IMR-90 (cell line): Measurements from ENCODE around the gene STPG1. TPM values are rescaled to one million over a fixed set of nuclear protein-coding genes. Genes with fewer than 3 reads are reported as not detected.
A peak's percentile ranks its signal among the peaks of the same experiment; 100 is the strongest.

ENCODE experiments used
- ATAC-seq: fragments of 200-7000 bp; cut with Tn5 transposase; 2 replicates; pipeline ENCODE4 v1.9.1; 2020; ENCODE audit warnings: low read depth, mild to moderate bottlenecking, moderate library complexity
- BruUV-seq: library from RNA; stranded (reverse); fragments of 400-500 nt; replicated peaks from 2 replicates; lab custom pipeline; 2021; lab: Mats Ljungman, UMichigan
- CTCF ChIA-PET: fragments of 300-600 bp; formaldehyde crosslinking; extraction: SDS; loops from one replicate; lab custom pipeline; 2021; ENCODE audit warnings: antibody characterized with exemption; lab: Yijun Ruan, JAX
- POLR2A ChIA-PET: fragments of 300-600 bp; sonication (Branson Sonifier 250); formaldehyde crosslinking; loops from one replicate; lab custom pipeline; 2022; ENCODE audit warnings: antibody characterized with exemption; ENCODE audit not compliant: unreplicated experiment; lab: Charles Lee
- DNase-seq: peaks from one replicate; pipeline ENCODE4 v3.0.0; 2013
- H2AFZ ChIP-seq: replicated peaks from 2 replicates; pipeline ENCODE3; 2013; ENCODE audit warnings: low read length, mild to moderate bottlenecking; ENCODE audit not compliant: poor library complexity
- H2AK5ac ChIP-seq: 2 replicates; pipeline ENCODE4 v1.6.1; 2013; ENCODE audit warnings: low read depth, low read length, inconsistent platforms
- H2AK9ac ChIP-seq: replicated peaks from 2 replicates; pipeline ENCODE3; 2013; ENCODE audit warnings: mild to moderate bottlenecking, low read depth, low read length, moderate library complexity; ENCODE audit not compliant: poor library complexity
- H2BK120ac ChIP-seq: 2 replicates; pipeline ENCODE4 v1.6.1; 2013; ENCODE audit warnings: low read depth, low read length, inconsistent platforms
- H2BK15ac ChIP-seq: 3 replicates; pipeline ENCODE4 v1.6.1; 2013; ENCODE audit warnings: low read depth, low read length, inconsistent platforms
- H2BK20ac ChIP-seq: 2 replicates; pipeline ENCODE4 v1.6.1; 2013; ENCODE audit warnings: low read depth, mild to moderate bottlenecking, inconsistent platforms, low read length, moderate library complexity
- H2BK5ac ChIP-seq: 2 replicates; pipeline ENCODE4 v1.6.1; 2013; ENCODE audit warnings: mild to moderate bottlenecking, low read depth, low read length, inconsistent platforms; ENCODE audit not compliant: poor library complexity, severe bottlenecking
- H3K14ac ChIP-seq: replicated peaks from 2 replicates; pipeline ENCODE4 v1.6.1; 2013; ENCODE audit warnings: low read depth, low read length, inconsistent platforms
- H3K18ac ChIP-seq: 2 replicates; pipeline ENCODE4 v1.6.1; 2013; ENCODE audit warnings: low read depth, low read length, control low read depth
- H3K23ac ChIP-seq: 2 replicates; pipeline ENCODE4 v1.6.1; 2013; ENCODE audit warnings: low read depth, low read length, inconsistent platforms
- H3K27ac ChIP-seq: 2 replicates; pipeline ENCODE4 v1.5.1; 2013; ENCODE audit warnings: mild to moderate bottlenecking, control low read depth, low read length; ENCODE audit not compliant: insufficient read depth
- H3K27me3 ChIP-seq: 2 replicates; pipeline ENCODE4 v1.6.1; 2013; ENCODE audit warnings: low read length; ENCODE audit not compliant: control insufficient read depth, insufficient read depth
- H3K36me3 ChIP-seq: 2 replicates; pipeline ENCODE4 v1.6.1; 2013; ENCODE audit warnings: low read length, mixed read lengths; ENCODE audit not compliant: control insufficient read depth, insufficient read depth
- H3K4ac ChIP-seq: 2 replicates; pipeline ENCODE4 v1.6.1; 2013; ENCODE audit warnings: low read depth, low read length, inconsistent platforms
- H3K4me1 ChIP-seq: 2 replicates; pipeline ENCODE4 v1.6.1; 2013; ENCODE audit warnings: low read length, mixed read lengths; ENCODE audit not compliant: control insufficient read depth, insufficient read depth
- H3K4me2 ChIP-seq: 2 replicates; pipeline ENCODE4 v1.6.1; 2013; ENCODE audit warnings: low read depth, mild to moderate bottlenecking, control low read depth, low read length, moderate library complexity
- H3K4me3 ChIP-seq: 2 replicates; pipeline ENCODE4 v1.5.1; 2013; ENCODE audit warnings: low read depth, mild to moderate bottlenecking, control low read depth, low read length, moderate library complexity; ENCODE audit not compliant: insufficient read depth
- H3K56ac ChIP-seq: 2 replicates; pipeline ENCODE4 v1.6.1; 2013; ENCODE audit warnings: low read length, inconsistent platforms; ENCODE audit not compliant: insufficient read depth; ENCODE audit errors: extremely low read depth
- H3K79me1 ChIP-seq, 2 experiments: 2 replicates each; pipeline ENCODE4 v1.6.1; 2013; ENCODE audit warnings: low read length in 2 of 2, inconsistent platforms in 1 of 2, low read depth in 1 of 2
- H3K9ac ChIP-seq: 2 replicates; pipeline ENCODE4 v1.6.1; 2013; ENCODE audit warnings: low read depth, low read length, control low read depth
- H3K9me1 ChIP-seq: 2 replicates; pipeline ENCODE4 v1.6.1; 2013; ENCODE audit warnings: low read length, inconsistent platforms; ENCODE audit not compliant: insufficient read depth
- H3K9me3 ChIP-seq: 2 replicates; pipeline ENCODE4 v1.6.1; 2013; ENCODE audit warnings: low read length; ENCODE audit not compliant: control insufficient read depth, insufficient read depth
- H4K20me1 ChIP-seq: 2 replicates; pipeline ENCODE4 v1.6.1; 2013; ENCODE audit warnings: low read length, inconsistent platforms; ENCODE audit not compliant: insufficient read depth
- H4K5ac ChIP-seq: 2 replicates; pipeline ENCODE4 v1.6.1; 2013; ENCODE audit warnings: mild to moderate bottlenecking, low read depth, low read length, control low read depth
- H4K8ac ChIP-seq, 2 experiments: 2 replicates each; pipeline ENCODE4 v1.6.1; 2013; ENCODE audit warnings: low read depth in 2 of 2, low read length in 2 of 2, control low read depth in 1 of 2, inconsistent platforms in 1 of 2
- H4K91ac ChIP-seq: 2 replicates; pipeline ENCODE4 v1.6.1; 2013; ENCODE audit warnings: low read depth, low read length, inconsistent platforms; ENCODE audit not compliant: insufficient read depth
- BHLHE40 ChIP-seq: fragments of 150-350 bp; IDR thresholded peaks from 2 replicates; pipeline ENCODE4 v1.6.1; 2016; ENCODE audit warnings: mild to moderate bottlenecking, low read depth, low read length
- CEBPB ChIP-seq: IDR thresholded peaks from 2 replicates; pipeline ENCODE4 v1.6.1; 2012; ENCODE audit warnings: low read depth, low read length, improper control_type of control experiment
- CTCF ChIP-seq: conservative IDR thresholded peaks from 2 replicates; pipeline ENCODE4 v1.5.1; 2012; ENCODE audit warnings: mild to moderate bottlenecking, low read depth, low read length, improper control_type of control experiment
- ELK1 ChIP-seq: fragments of 150-350 bp; IDR thresholded peaks from 2 replicates; pipeline ENCODE4 v1.6.1; 2016; ENCODE audit warnings: low read depth, mild to moderate bottlenecking, low read length, moderate library complexity, borderline replicate concordance
- FOS ChIP-seq: fragments of 150-350 bp; IDR thresholded peaks from 2 replicates; pipeline ENCODE4 v1.6.1; 2016; ENCODE audit warnings: low read depth, low read length
- MAFK ChIP-seq: IDR thresholded peaks from 2 replicates; pipeline ENCODE4 v1.6.1; 2012; ENCODE audit warnings: low read depth, low read length, improper control_type of control experiment
- MAZ ChIP-seq: IDR thresholded peaks from 2 replicates; pipeline ENCODE4 v1.6.1; 2012; ENCODE audit warnings: low read depth, mild to moderate bottlenecking, low read length, improper control_type of control experiment, moderate library complexity, borderline replicate concordance
- MXI1 ChIP-seq: IDR thresholded peaks from 2 replicates; pipeline ENCODE4 v1.6.1; 2012; ENCODE audit warnings: low read depth, mild to moderate bottlenecking, low read length, moderate library complexity, borderline replicate concordance
- POLR2A ChIP-seq: IDR thresholded peaks from 2 replicates; pipeline ENCODE4 v1.6.1; 2012; ENCODE audit warnings: mild to moderate bottlenecking, low read depth, low read length
- RAD21 ChIP-seq: IDR thresholded peaks from 2 replicates; pipeline ENCODE4 v1.6.1; 2012; ENCODE audit warnings: low read length, improper control_type of control experiment
- RFX5 ChIP-seq: IDR thresholded peaks from 2 replicates; pipeline ENCODE4 v1.8.0; 2012; ENCODE audit warnings: low read depth, mild to moderate bottlenecking, low read length, moderate library complexity
- SMC3 ChIP-seq: fragments of 150-350 bp; IDR thresholded peaks from 2 replicates; pipeline ENCODE4 v1.6.1; 2016; ENCODE audit warnings: low read depth, mild to moderate bottlenecking, antibody characterized with exemption, low read length, moderate library complexity
- USF2 ChIP-seq: fragments of 150-350 bp; IDR thresholded peaks from 2 replicates; pipeline ENCODE4 v1.6.1; 2017; ENCODE audit warnings: mild to moderate bottlenecking, antibody characterized with exemption, low read length, low read depth
- WGBS, 2 experiments: methylation state at CpG; one replicate each; pipeline versions ENCODE4 v1.1.5 to v1.1.7; 2013; ENCODE audit warnings: missing lambda C conversion rate in 2 of 2; ENCODE audit not compliant: insufficient read length in 1 of 2; ENCODE audit errors: extremely low coverage in 2 of 2; 5-methylcytosine and 5-hydroxymethylcytosine counted together
- dilution Hi-C: fragments of 300-500 bp; cut with HindIII; formaldehyde crosslinking; loops from one replicate; pipeline ENCODE4 v1.14.3; 2018; ENCODE audit warnings: low sequenced_read_pairs; ENCODE audit not compliant: unreplicated experiment
- in situ Hi-C: fragments of 300-500 bp; cut with MboI; formaldehyde crosslinking; loops from 3 replicates; pipeline ENCODE4 v1.14.3; 2019; ENCODE audit warnings: low sequenced_read_pairs, inconsistent platforms, mixed read lengths
- intact Hi-C: fragments of 100-400 bp; cut with micrococcal nuclease; formaldehyde crosslinking; loops from 2 replicates; pipeline ENCODE4 v1.10.0; 2022
- polyA plus RNA-seq, 3 experiments: library from polyadenylated mRNA; depleted of rRNA; stranded (reverse); fragments of >200 nt; gene quantifications; 2 replicates each; pipeline ENCODE4 v1.2.3, GENCODE V29; 2012; ENCODE audit warnings: low replicate concordance in 1 of 3
- total RNA-seq: library from RNA; depleted of rRNA; stranded (reverse); fragments of >200 nt; gene quantifications from 2 replicates; pipeline ENCODE4 v1.2.3, GENCODE V29; 2012

The STPG1 gene
- total and polyA plus RNA-seq, 2 of the 4 experiments (the other 2 are of a cell fraction), result 3.0 to 6.5 TPM

GRCh38 chr1:24351247-24351646 lies 62.3 kb downstream of the STPG1 start:
- BruUV-seq, result no TSS peak
- H3K9me3 ChIP-seq, result no peaks in the 10 kb centered on the region
- H3K4me3 ChIP-seq, result no peak overlapping the region
- H3K4me2 ChIP-seq, result no peak overlapping the region
- DNase-seq (no peak), ATAC-seq (no peak)
- H3K27ac ChIP-seq, result no peak overlapping the region
- H3K4ac ChIP-seq, result no peak overlapping the region
- H2BK120ac ChIP-seq, result no peak overlapping the region
- H4K8ac ChIP-seq, result no peak overlapping the region
- ChIA-PET CTCF (interaction anchor here (0.5 kb wide), 1 partner anchor 136 kb away, joined by 3 read pairs; no protein-coding TSS in a partner anchor), POLR2A (no interaction called here)
- H4K5ac ChIP-seq, result no peak overlapping the region
- no peak overlapping the region for H3K56ac ChIP-seq
- peaks cover 9% of the 10 kb centered on the region; the same call in 1 of the 2 replicates for H3K27me3 ChIP-seq
- no peak overlapping the region for H2BK15ac ChIP-seq
- no peak overlapping the region for H3K14ac ChIP-seq
- no peak overlapping the region for H2BK5ac ChIP-seq
- H3K18ac ChIP-seq, result no peak overlapping the region
- H4K91ac ChIP-seq, result no peak overlapping the region
- intact Hi-C loops, result no loop called here
- H3K23ac ChIP-seq, result no peak overlapping the region
- no peak overlapping the region for H2AK9ac ChIP-seq
- in situ Hi-C loops, result no loop called here
- no peak overlapping the region for H2AFZ ChIP-seq
- no peak overlapping the region for H3K9ac ChIP-seq
- no CpG with 5 or more reads among the region's 4 CpGs for WGBS, 2 experiments
- dilution Hi-C loops, result no loop called here
- no peak overlapping the region for H2BK20ac ChIP-seq
- TF ChIP-seq RFX5, result no peak
- no peak for TF ChIP-seq CEBPB
- TF ChIP-seq MAZ, result no peak
- no peak for TF ChIP-seq RAD21
- no peak for TF ChIP-seq FOS
- no peak for TF ChIP-seq ELK1
- no peak for TF ChIP-seq CTCF
- TF ChIP-seq USF2, result no peak
- TF ChIP-seq MAFK, result no peak
- no peak for TF ChIP-seq MXI1
- no peak for TF ChIP-seq POLR2A
- no peak for TF ChIP-seq BHLHE40
- no peak for TF ChIP-seq SMC3
- peaks cover 6% of the 10 kb centered on the region; the same call in 1 of the 2 replicates for H3K9me1 ChIP-seq
- no peaks in the 10 kb centered on the region for H3K79me1 ChIP-seq
- H2AK5ac ChIP-seq, result peak overlapping the region; percentile 16; the same call in 1 of the 2 replicates
- 0 out of 2 replicates have a peak, but pooled peaks cover 5% of the 10 kb centered on the region for H4K20me1 ChIP-seq
- H3K4me1 ChIP-seq, result peaks cover 8% of the 10 kb centered on the region
- no peaks in the 10 kb centered on the region for H3K36me3 ChIP-seq
